Liver (tissue), 9 donors: ENCODE measurements around the gene NCAPD2. TPM values are rescaled to one million over a fixed set of nuclear protein-coding genes. Genes with fewer than 3 reads are reported as not detected.
"Not testable (repeated sequence)": the region's sequence is repeated elsewhere in the genome, so short reads cannot be mapped to it uniquely, and the experiment has no call there.

Source experiments
- DNase-seq: peaks from one replicate; pipeline ENCODE4 v3.0.0-alpha.2; 2017; ENCODE audit warnings: low spot score
- H3K27ac ChIP-seq, 2 donors: one replicate each; pipeline ENCODE4 v1.7.0; 2013; ENCODE audit warnings: inconsistent platforms in 2 of 2, low read length in 2 of 2, control low read depth in 1 of 2, low read depth in 1 of 2, mild to moderate bottlenecking in 1 of 2
- H3K27me3 ChIP-seq, 4 donors: one replicate each; pipeline versions ENCODE4 v1.6.1 to v1.7.0; 2013; ENCODE audit warnings: low read length in 3 of 4, inconsistent platforms in 1 of 4, mild to moderate bottlenecking in 1 of 4, moderate library complexity in 1 of 4; ENCODE audit not compliant: control insufficient read depth in 4 of 4, insufficient read depth in 4 of 4
- H3K36me3 ChIP-seq, 4 donors: one replicate each; pipeline versions ENCODE4 v1.6.1 to v1.7.0; 2013; ENCODE audit warnings: low read length in 3 of 4, mild to moderate bottlenecking in 3 of 4, low read depth in 1 of 4, moderate library complexity in 1 of 4; ENCODE audit not compliant: control insufficient read depth in 4 of 4, insufficient read depth in 3 of 4
- H3K4me1 ChIP-seq, 4 donors: one replicate each; pipeline versions ENCODE4 v1.6.1 to v1.7.0; 2013; ENCODE audit warnings: low read length in 3 of 4, mild to moderate bottlenecking in 3 of 4, moderate library complexity in 1 of 4; ENCODE audit not compliant: control insufficient read depth in 4 of 4, insufficient read depth in 4 of 4
- H3K4me3 ChIP-seq, 3 donors: one replicate each; pipeline versions ENCODE4 v1.6.1 to v1.7.0; 2013; ENCODE audit warnings: low read length in 3 of 3, control low read depth in 1 of 3, low read depth in 1 of 3, mild to moderate bottlenecking in 1 of 3
- H3K9ac ChIP-seq, 2 donors: one replicate each; pipeline ENCODE4 v1.7.0; 2013; ENCODE audit warnings: low read length in 2 of 2, mild to moderate bottlenecking in 2 of 2, moderate library complexity in 2 of 2, control low read depth in 1 of 2, low read depth in 1 of 2
- H3K9me3 ChIP-seq, 4 donors: one replicate each; pipeline versions ENCODE4 v1.6.1 to v1.7.0; 2013; ENCODE audit warnings: low read length in 3 of 4; ENCODE audit not compliant: control insufficient read depth in 4 of 4
- EGR1 ChIP-seq, 2 donors: IDR thresholded peaks; 2 replicates each; pipeline ENCODE4 v1.6.1; 2016 to 2018; ENCODE audit warnings: antibody characterized with exemption in 2 of 2, low read depth in 2 of 2
- FOXA1 ChIP-seq: IDR thresholded peaks from 2 replicates; pipeline ENCODE4 v1.6.1; 2016; ENCODE audit warnings: antibody characterized with exemption
- GABPA ChIP-seq, 2 donors: IDR thresholded peaks in 1 of 2; conservative IDR thresholded peaks in 1 of 2; 2 replicates each; pipeline ENCODE4 v1.6.1; 2016; ENCODE audit warnings: antibody characterized with exemption in 2 of 2, mild to moderate bottlenecking in 1 of 2, moderate library complexity in 1 of 2
- HNF4A ChIP-seq, 2 donors: conservative IDR thresholded peaks; 2 replicates each; pipeline ENCODE4 v1.6.1; 2016; ENCODE audit warnings: antibody characterized with exemption in 2 of 2, mild to moderate bottlenecking in 2 of 2
- HNF4G ChIP-seq: IDR thresholded peaks from 2 replicates; pipeline ENCODE4 v1.6.1; 2016; ENCODE audit warnings: antibody characterized with exemption
- JUND ChIP-seq, 2 donors: IDR thresholded peaks; 2 replicates each; pipeline ENCODE4 v1.6.1; 2016; ENCODE audit warnings: antibody characterized with exemption in 2 of 2
- RAD21 ChIP-seq, 2 donors: IDR thresholded peaks; 2 replicates each; pipeline ENCODE4 v1.6.1; 2016; ENCODE audit warnings: antibody characterized with exemption in 2 of 2, mild to moderate bottlenecking in 2 of 2
- RXRA ChIP-seq, 2 donors: IDR thresholded peaks; 2 replicates each; pipeline ENCODE4 v1.6.1; 2017 to 2018; ENCODE audit warnings: antibody characterized with exemption in 2 of 2, mild to moderate bottlenecking in 1 of 2
- SP1 ChIP-seq: IDR thresholded peaks from 2 replicates; pipeline ENCODE4 v1.6.1; 2018; ENCODE audit warnings: antibody characterized with exemption, mild to moderate bottlenecking
- TAF1 ChIP-seq: conservative IDR thresholded peaks from 2 replicates; pipeline ENCODE4 v1.6.1; 2016; ENCODE audit warnings: antibody characterized with exemption, mild to moderate bottlenecking
- YY1 ChIP-seq: IDR thresholded peaks from 2 replicates; pipeline ENCODE4 v1.6.1; 2016; ENCODE audit warnings: antibody characterized with exemption, mild to moderate bottlenecking
- WGBS: extraction: QIAGEN DNeasy Blood & Tissue Kit; methylation state at CpG from one replicate; pipeline ENCODE4 v1.1.7; 2013; 5-methylcytosine and 5-hydroxymethylcytosine counted together
- polyA plus RNA-seq, 2 donors: library from polyadenylated mRNA; stranded (reverse) in 1 of 2; unstranded in 1 of 2; fragments of 200-250 nt in 1 of 2; fragments of >200 nt in 1 of 2; fragmentation: Nextera tagmentation in 1 of 2; extraction: Ambion mirVana in 1 of 2; gene quantifications; one replicate each; pipeline versions ENCODE4 v1.2.1 to v1.2.3, GENCODE V29; 2013 to 2015
- total RNA-seq, 2 donors: library from RNA; depleted of rRNA; stranded (reverse); fragments of >200 nt; gene quantifications; one replicate each; pipeline ENCODE4 v1.2.3, GENCODE V29; 2014
- TF ChIP-seq, protein P1 (sequence below): IDR thresholded peaks from 2 replicates; pipeline ENCODE4 v1.6.1; 2016; ENCODE audit warnings: antibody characterized with exemption
- TF ChIP-seq, protein P2 (sequence below): IDR thresholded peaks from 2 replicates; pipeline ENCODE4 v1.6.1; 2016; ENCODE audit warnings: antibody characterized with exemption
- TF ChIP-seq, protein P3 (sequence below): IDR thresholded peaks from 2 replicates; pipeline ENCODE4 v1.6.1; 2016; ENCODE audit warnings: antibody characterized with exemption
- donor health status: healthy.
- donor health status: healthy.
- donor health status: healthy.
- donor health status: healthy.
- donor health status: healthy.

NCAPD2 gene
- total and polyA plus RNA-seq, 4 donors, result 2.0 to 55.1 (median 7.4) TPM

DNA sequence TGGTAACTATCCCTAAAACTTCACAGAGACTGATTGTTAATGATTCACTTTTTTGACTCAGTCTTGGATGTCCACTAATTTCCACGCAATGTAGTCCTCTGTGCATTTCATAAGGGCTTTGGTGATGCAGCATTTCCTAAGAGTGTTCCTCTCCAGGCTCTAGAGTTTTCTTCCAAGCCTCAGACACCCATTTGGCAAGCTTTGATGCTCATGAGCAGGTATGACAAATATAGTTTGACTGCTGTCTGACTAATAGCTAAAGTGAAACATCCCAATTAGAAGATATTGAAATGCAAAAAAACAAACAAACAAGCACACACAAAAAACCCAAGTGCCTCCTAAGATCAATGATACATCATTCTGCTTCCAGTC is 21.9 kb upstream of the NCAPD2 start:
- Histone ChIP-seq H3K4me3 (no peak overlapping the region), H3K27ac (no peak overlapping the region), H3K27me3 (no peaks in the 10 kb centered on the region), H3K9ac (no peak overlapping the region), H3K9me3 (no peaks in the 10 kb centered on the region), H3K36me3 (no peaks in the 10 kb centered on the region), H3K4me1 (peaks cover 10 to 32% (median 19%) of the 10 kb centered on the region in 4 donors)
- 85% methylated on average over 1 of the region's 1 CpG for WGBS
- TF ChIP-seq, protein P1, sequence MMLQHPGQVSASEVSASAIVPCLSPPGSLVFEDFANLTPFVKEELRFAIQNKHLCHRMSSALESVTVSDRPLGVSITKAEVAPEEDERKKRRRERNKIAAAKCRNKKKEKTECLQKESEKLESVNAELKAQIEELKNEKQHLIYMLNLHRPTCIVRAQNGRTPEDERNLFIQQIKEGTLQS, result no peak
- TF ChIP-seq RAD21 (IDR thresholded peaks at IDR 0.05), result no peak
- no peak for TF ChIP-seq TAF1
- no peak for TF ChIP-seq EGR1 (IDR thresholded peaks at IDR 0.05; ENCODE audit: low read depth in 2 of 2)
- no peak for TF ChIP-seq HNF4A (conservative IDR thresholded peaks at IDR 0.05)
- TF ChIP-seq GABPA (IDR thresholded peaks at IDR 0.05 in 1 of 2, conservative IDR thresholded peaks at IDR 0.05 in 1 of 2), result no peak
- no peak for TF ChIP-seq HNF4G
- DNase-seq, result no peak

DNA sequence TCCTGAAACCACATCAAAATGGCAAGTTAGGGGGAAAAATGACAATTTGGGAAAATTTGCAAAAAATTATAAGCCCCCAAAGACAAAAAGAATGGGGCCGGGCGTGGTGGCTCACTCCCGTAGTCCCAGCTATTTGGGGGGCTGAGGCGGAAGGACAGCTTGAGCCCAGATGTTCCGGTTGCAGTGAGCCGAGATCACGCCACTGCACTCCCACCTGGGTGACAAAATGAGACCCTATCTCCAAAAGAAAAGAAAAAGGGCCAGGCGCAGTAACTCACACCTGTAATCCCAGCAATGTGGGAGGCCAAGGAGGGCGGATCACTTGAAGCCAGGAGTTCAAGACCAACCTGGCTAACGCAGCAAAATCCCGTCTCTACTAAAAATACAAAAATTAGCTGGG is 21.4 kb upstream of the NCAPD2 start:
- WGBS, result 94% methylated on average over 11 of the region's 11 CpGs
- Histone ChIP-seq H3K27me3 (no peaks in the 10 kb centered on the region), H3K9me3 (no peaks in the 10 kb centered on the region), H3K9ac (no peak overlapping the region), H3K36me3 (no peaks in the 10 kb centered on the region), H3K4me3 (no peak overlapping the region), H3K4me1 (peaks cover 9 to 30% (median 18%) of the 10 kb centered on the region in 4 donors), H3K27ac (no peak overlapping the region)
- TF ChIP-seq FOXA1 (no peak), JUND (IDR thresholded peaks at IDR 0.05) (no peak), RXRA (IDR thresholded peaks at IDR 0.05) (no peak), RAD21 (IDR thresholded peaks at IDR 0.05) (no peak), YY1 (no peak), SP1 (no peak), HNF4A (conservative IDR thresholded peaks at IDR 0.05) (no peak)
- TF ChIP-seq, protein P2, sequence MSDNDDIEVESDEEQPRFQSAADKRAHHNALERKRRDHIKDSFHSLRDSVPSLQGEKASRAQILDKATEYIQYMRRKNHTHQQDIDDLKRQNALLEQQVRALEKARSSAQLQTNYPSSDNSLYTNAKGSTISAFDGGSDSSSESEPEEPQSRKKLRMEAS, result no peak
- TF ChIP-seq, protein P3, sequence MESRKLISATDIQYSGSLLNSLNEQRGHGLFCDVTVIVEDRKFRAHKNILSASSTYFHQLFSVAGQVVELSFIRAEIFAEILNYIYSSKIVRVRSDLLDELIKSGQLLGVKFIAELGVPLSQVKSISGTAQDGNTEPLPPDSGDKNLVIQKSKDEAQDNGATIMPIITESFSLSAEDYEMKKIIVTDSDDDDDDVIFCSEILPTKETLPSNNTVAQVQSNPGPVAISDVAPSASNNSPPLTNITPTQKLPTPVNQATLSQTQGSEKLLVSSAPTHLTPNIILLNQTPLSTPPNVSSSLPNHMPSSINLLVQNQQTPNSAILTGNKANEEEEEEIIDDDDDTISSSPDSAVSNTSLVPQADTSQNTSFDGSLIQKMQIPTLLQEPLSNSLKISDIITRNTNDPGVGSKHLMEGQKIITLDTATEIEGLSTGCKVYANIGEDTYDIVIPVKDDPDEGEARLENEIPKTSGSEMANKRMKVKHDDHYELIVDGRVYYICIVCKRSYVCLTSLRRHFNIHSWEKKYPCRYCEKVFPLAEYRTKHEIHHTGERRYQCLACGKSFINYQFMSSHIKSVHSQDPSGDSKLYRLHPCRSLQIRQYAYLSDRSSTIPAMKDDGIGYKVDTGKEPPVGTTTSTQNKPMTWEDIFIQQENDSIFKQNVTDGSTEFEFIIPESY, result no peak
- TF ChIP-seq, protein P1, result no peak
- no peak for DNase-seq

DNA sequence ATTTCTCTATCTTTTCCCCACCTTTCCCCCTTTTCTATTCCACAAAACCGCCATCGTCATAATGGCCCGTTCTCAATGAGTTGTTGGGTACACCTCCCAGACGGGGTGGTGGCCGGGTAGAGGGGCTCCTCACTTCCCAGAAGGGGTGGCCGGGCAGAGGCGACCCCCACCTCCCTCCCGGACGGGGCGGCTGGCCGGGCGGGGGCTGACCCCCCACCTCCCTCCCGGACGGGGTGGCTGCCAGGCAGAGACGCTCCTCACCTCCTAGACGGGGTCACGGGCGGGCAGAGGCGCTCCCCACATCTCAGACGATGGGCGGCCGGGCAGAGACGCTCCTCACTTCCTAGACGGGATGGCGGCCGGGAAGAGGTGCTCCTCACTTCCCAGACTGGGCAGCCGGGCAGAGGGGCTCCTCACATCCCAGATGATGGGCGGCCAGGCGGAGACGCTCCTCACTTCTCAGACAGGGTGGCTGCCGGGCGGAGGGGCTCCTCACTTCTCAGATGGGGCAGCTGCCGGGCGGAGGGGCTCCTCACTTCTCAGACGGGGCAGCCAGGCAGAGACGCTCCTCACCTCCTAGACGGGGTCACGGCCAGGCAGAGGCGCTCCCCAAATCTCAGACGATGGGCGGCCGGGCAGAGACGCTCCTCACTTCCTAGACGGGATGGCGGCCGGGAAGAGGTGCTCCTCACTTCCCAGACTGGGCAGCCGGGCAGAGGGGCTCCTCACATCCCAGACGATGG is 18.5 kb upstream of the NCAPD2 start:
- H3K4me3 ChIP-seq, H3K27ac ChIP-seq, H3K36me3 ChIP-seq, H3K9me3 ChIP-seq, H3K9ac ChIP-seq, H3K4me1 ChIP-seq, H3K27me3 ChIP-seq, DNase-seq: not testable (repeated sequence)
- 96% methylated on average over 48 of the region's 48 CpGs for WGBS
